OCI-LY7 (cell line): ENCODE measurements around the gene TSPAN9.

Experiments used
- CTCF ChIP-seq: fragments of 200-600 bp; sonication (generic); conservative IDR thresholded peaks from 2 replicates; pipeline ENCODE4 v1.5.1; 2014; ENCODE audit warnings: mild to moderate bottlenecking, antibody characterized with exemption, low read length, moderate library complexity, mixed read lengths
- EZH2phosphoT487 ChIP-seq: fragments of 200-600 bp; sonication (generic); IDR thresholded peaks from 2 replicates; pipeline ENCODE4 v1.6.1; 2018; ENCODE audit warnings: low read depth, borderline replicate concordance, mild to moderate bottlenecking, mixed run types, antibody characterized with exemption, low read length, moderate library complexity, mixed read lengths

GRCh38 chr12:3250576-3250975, 173.4 kb downstream of the TSPAN9 start:
- TF ChIP-seq CTCF (no peak), EZH2phosphoT487 (no peak)
